Aorta (tissue), 4 donors: ENCODE results near the gene BTD. TPM values are rescaled to one million over a fixed set of nuclear protein-coding genes. Genes with fewer than 3 reads are reported as not detected.

Experiments used
- microRNA-seq, 2 donors: library from miRNA; unstranded; fragments of <30 nt; microRNA quantifications; one replicate each; pipeline ENCODE4 v1.2.0, GENCODE V29; 2020
- polyA plus RNA-seq, 2 donors: library from polyadenylated mRNA; stranded (reverse); fragments of 200-250 nt; gene quantifications; one replicate each; pipeline ENCODE4 v1.2.3, GENCODE V29; 2013
- total RNA-seq, 2 donors: library from RNA; stranded (reverse); fragmentation: NEBNext Ultra II Directional; extraction: Animal tissue kit (Norgen Biotek cat#: 25700); gene quantifications; one replicate each; pipeline ENCODE4 v1.2.1, GENCODE V29; 2021
- donor health status: healthy with polysubstance abuse.
- donor health status: Bipolar disorder and iron deficiency.
- donor health status: DM: no; HTN: no; CAD: no.
- donor health status: DM: yes; HTN: yes; CAD: no.

Gene BTD
- total and polyA plus RNA-seq, 4 donors = 8.4 to 20.5 (median 14.7) TPM

Small RNAs within 50 kb of the gene (microRNA-seq; reads per million reads assigned to microRNA genes)
- 0 reads per million in 2 donors for gene MIR3134

Other genes with a start within 250 kb of the BTD start
- gene METTL6, start 174.2 kb upstream of the BTD start, total RNA-seq = 10 to 100 TPM; 13.3 to 16.0 TPM
- gene METTL6, start 174.2 kb upstream of the BTD start, polyA plus RNA-seq = 1 to 10 TPM; 6.7 to 8.3 TPM
- 10 to 100 TPM; 18.2 to 19.4 TPM for gene EAF1, start 174.1 kb upstream of the BTD start, total RNA-seq
- gene EAF1, start 174.1 kb upstream of the BTD start, polyA plus RNA-seq = 10 to 100 TPM in 1 of 2 donors, 1 to 10 TPM in 1; 7.5 to 11.0 TPM
- 10 to 100 TPM; 10.7 to 18.7 TPM for gene COLQ, start 80.0 kb upstream of the BTD start, total RNA-seq
- gene COLQ, start 80.0 kb upstream of the BTD start, polyA plus RNA-seq = 10 to 100 TPM in 1 of 2 donors, 1 to 10 TPM in 1; 1.8 to 16.6 TPM
- 10 to 100 TPM; 20.6 to 27.1 TPM for gene HACL1, start 176 bp upstream of the BTD start, total RNA-seq
- 10 to 100 TPM; 13.3 to 26.0 TPM for gene HACL1, start 176 bp upstream of the BTD start, polyA plus RNA-seq
- 10 to 100 TPM; 52.7 to 61.3 TPM for gene ANKRD28, start 196.2 kb downstream of the BTD start, total RNA-seq
- gene ANKRD28, start 196.2 kb downstream of the BTD start, polyA plus RNA-seq = 10 to 100 TPM in 1 of 2 donors, 1 to 10 TPM in 1; 5.6 to 17.8 TPM